SK-N-SH treated with all-trans-retinoic acid at 6 μM for 48 hours (cell line): ENCODE data around the gene CACNA2D4.

Experiments
- ARNTL ChIP-seq: fragments of 450-650 bp; formaldehyde crosslinking; IDR thresholded peaks from 2 replicates; pipeline ENCODE4 v1.5.0; 2020; ENCODE audit warnings: low read depth, mild to moderate bottlenecking, moderate library complexity, borderline replicate concordance
- RARB ChIP-seq: fragments of 250-450 bp; sonication (Bioruptor Pico); IDR thresholded peaks from 2 replicates; pipeline ENCODE4 v1.8.0; 2021; ENCODE audit warnings: mild to moderate bottlenecking, moderate library complexity
- SNAI2 ChIP-seq: fragments of 250-450 bp; sonication (Bioruptor Pico); IDR thresholded peaks from 2 replicates; pipeline ENCODE4 v1.5.0; 2020; ENCODE audit warnings: mild to moderate bottlenecking, moderate library complexity
- ZFP3 ChIP-seq: fragments of 250-450 bp; sonication (Bioruptor Pico); IDR thresholded peaks from 2 replicates; pipeline ENCODE4 v1.5.0; 2020; ENCODE audit warnings: mild to moderate bottlenecking, moderate library complexity
- ZFP30 ChIP-seq: fragments of 450-650 bp; formaldehyde crosslinking; IDR thresholded peaks from 2 replicates; pipeline ENCODE4 v1.5.0; 2022; ENCODE audit warnings: mild to moderate bottlenecking, moderate library complexity

DNA sequence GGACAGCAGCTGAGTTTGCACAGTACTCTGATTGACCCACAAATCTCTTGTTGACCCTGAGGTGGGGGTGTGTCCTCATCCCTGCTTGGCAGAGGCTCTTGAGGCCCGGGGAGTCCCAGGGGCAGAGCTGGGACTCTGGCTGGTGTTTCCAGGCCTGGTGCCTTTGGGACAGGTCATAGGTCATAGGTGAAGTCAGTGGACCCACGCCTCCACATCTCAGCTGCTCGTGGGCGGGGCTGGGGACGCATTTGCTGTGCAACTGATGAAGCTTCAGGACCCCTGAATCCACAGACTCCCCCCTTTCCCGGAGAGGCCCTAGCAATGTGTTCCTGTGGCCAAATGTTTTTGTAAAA, 408 bp upstream of the CACNA2D4 start:
- TF ChIP-seq ARNTL: no peak
- no peak for TF ChIP-seq ZFP3 (CRISPR knock-in tag)
- TF ChIP-seq SNAI2 (CRISPR knock-in tag): no peak
- TF ChIP-seq ZFP30 (CRISPR knock-in tag): no peak
- no peak for TF ChIP-seq RARB (CRISPR knock-in tag)
